ENCODE results near the gene RAB5B. TPM values are rescaled to one million over a fixed set of nuclear protein-coding genes. Genes with fewer than 3 reads are reported as not detected.

Gene RAB5B
- total and polyA plus RNA-seq, 4 donors: 64.5 to 118 (median 91.3) TPM

- Histone ChIP-seq H3K27ac (ENCODE audit: low read depth in 1 of 2, low read length in 1 of 2) (peak within 1 kb of the TSS in 1 of 2 donors; percentile 73), H3K9ac (ENCODE audit: insufficient read depth in 1 of 2, low read length in 2 of 2) (peak within 1 kb of the TSS; percentile 34 to 81), H3K27me3 (ENCODE audit: control insufficient read depth in 3 of 3, insufficient read depth in 3 of 3, low read length in 2 of 3) (no peaks in the 10 kb centered on the region), H3K9me3 (ENCODE audit: control insufficient read depth in 4 of 4, insufficient read depth in 3 of 4, low read length in 3 of 4) (no peaks in the 10 kb centered on the region), H3K4me1 (ENCODE audit: control insufficient read depth in 5 of 5, insufficient read depth in 5 of 5, low read length in 5 of 5) (peaks cover 0 to 55% (median 3%) of the 10 kb centered on the region in 5 donors), H3K36me3 (ENCODE audit: control insufficient read depth in 4 of 4, insufficient read depth in 4 of 4, low read length in 4 of 4) (peaks cover 0 to 15% (median under 1%) of the 10 kb centered on the region in 4 donors), H3K4me3 (no peak within 1 kb of the TSS)
- DNase-seq (peak; percentile 90 to 95 (median 91)), ATAC-seq (ENCODE audit: insufficient read depth, low FRiP score) (peak; percentile 17)
- WGBS, 2 donors: 16 to 27% methylated on average over 9 to 10 of the region's 10 CpGs
- no peak for TF ChIP-seq CTCF (IDR thresholded peaks at IDR 0.05; ENCODE audit: control extremely low read depth, extremely low read depth)
Observed at GRCh38 chr12:56020423-56021184, 46.7 kb downstream of the RAB5B start, which contains the start of gene IKZF4. IKZF4 (plus strand) TSS chr12:56021043; CDS start chr12:56021494, 451 bp downstream.

- H3K4me1 ChIP-seq (ENCODE audit: control insufficient read depth in 5 of 5, insufficient read depth in 5 of 5, low read length in 5 of 5): peaks cover 0 to 57% (median 3%) of the 10 kb centered on the region in 5 donors
- 17 to 45% methylated on average over 2 of the region's 2 CpGs for WGBS, 2 donors
- H3K36me3 ChIP-seq (ENCODE audit: control insufficient read depth in 4 of 4, insufficient read depth in 4 of 4, low read length in 4 of 4): peaks cover 0 to 23% (median 5%) of the 10 kb centered on the region in 4 donors
- H3K4me3 ChIP-seq: no peak overlapping the region
- H3K27ac ChIP-seq (ENCODE audit: low read depth in 1 of 2, low read length in 1 of 2): peak overlapping the region in 1 of 2 donors; percentile 73
- H3K27me3 ChIP-seq (ENCODE audit: control insufficient read depth in 3 of 3, insufficient read depth in 3 of 3, low read length in 2 of 3): no peaks in the 10 kb centered on the region
- no peaks in the 10 kb centered on the region for H3K9me3 ChIP-seq (ENCODE audit: control insufficient read depth in 4 of 4, insufficient read depth in 3 of 4, low read length in 3 of 4)
- DNase-seq (peak in 2 of 3 donors; percentile 30 to 34), ATAC-seq (ENCODE audit: insufficient read depth, low FRiP score) (no peak)
- peak overlapping the region; percentile 34 to 81 for H3K9ac ChIP-seq (ENCODE audit: insufficient read depth in 1 of 2, low read length in 2 of 2)
- TF ChIP-seq CTCF (IDR thresholded peaks at IDR 0.05; ENCODE audit: control extremely low read depth, extremely low read depth): no peak
Observed at GRCh38 chr12:56021889-56022497, 48.1 kb downstream of the RAB5B start.

GRCh38 chr12:56028511-56029165 lies 54.8 kb downstream of the RAB5B start:
- WGBS, 2 donors: 62 to 87% methylated on average over 5 of the region's 5 CpGs
- DNase-seq (no peak), ATAC-seq (ENCODE audit: insufficient read depth, low FRiP score) (no peak)
- Histone ChIP-seq H3K9ac (ENCODE audit: insufficient read depth in 1 of 2, low read length in 2 of 2) (peak overlapping the region in 1 of 2 donors; percentile 53), H3K27ac (ENCODE audit: low read depth in 1 of 2, low read length in 1 of 2) (no peak overlapping the region), H3K4me1 (ENCODE audit: control insufficient read depth in 5 of 5, insufficient read depth in 5 of 5, low read length in 5 of 5) (peaks cover 0 to 27% (median 9%) of the 10 kb centered on the region in 5 donors), H3K4me3 (no peak overlapping the region), H3K9me3 (ENCODE audit: control insufficient read depth in 4 of 4, insufficient read depth in 3 of 4, low read length in 3 of 4) (no peaks in the 10 kb centered on the region), H3K36me3 (ENCODE audit: control insufficient read depth in 4 of 4, insufficient read depth in 4 of 4, low read length in 4 of 4) (peaks cover 4 to 60% (median 23%) of the 10 kb centered on the region in 4 donors), H3K27me3 (ENCODE audit: control insufficient read depth in 3 of 3, insufficient read depth in 3 of 3, low read length in 2 of 3) (no peaks in the 10 kb centered on the region)
- no peak for TF ChIP-seq CTCF (IDR thresholded peaks at IDR 0.05; ENCODE audit: control extremely low read depth, extremely low read depth)

Measured in lung (tissue), 12 donors.